Esophagus squamous epithelium (tissue), 4 donors: ENCODE results near the gene BACE2.

Source experiments
- CTCF ChIP-seq, 6 experiments: fragments of 450-650 bp in 4 of 6; fragments of 200-600 bp in 2 of 6; sonication (generic) in 2 of 6; IDR thresholded peaks; one replicate each; pipeline ENCODE4 v1.5.1; 2016 to 2019; ENCODE audit warnings: antibody characterized with exemption in 6 of 6, mild to moderate bottlenecking in 4 of 6, moderate library complexity in 4 of 6
- POLR2A ChIP-seq, 4 donors: fragments of 450-650 bp; IDR thresholded peaks; one replicate each; pipeline ENCODE4 v1.6.1; 2017; ENCODE audit warnings: antibody characterized with exemption in 4 of 4, mild to moderate bottlenecking in 4 of 4, moderate library complexity in 3 of 4

DNA sequence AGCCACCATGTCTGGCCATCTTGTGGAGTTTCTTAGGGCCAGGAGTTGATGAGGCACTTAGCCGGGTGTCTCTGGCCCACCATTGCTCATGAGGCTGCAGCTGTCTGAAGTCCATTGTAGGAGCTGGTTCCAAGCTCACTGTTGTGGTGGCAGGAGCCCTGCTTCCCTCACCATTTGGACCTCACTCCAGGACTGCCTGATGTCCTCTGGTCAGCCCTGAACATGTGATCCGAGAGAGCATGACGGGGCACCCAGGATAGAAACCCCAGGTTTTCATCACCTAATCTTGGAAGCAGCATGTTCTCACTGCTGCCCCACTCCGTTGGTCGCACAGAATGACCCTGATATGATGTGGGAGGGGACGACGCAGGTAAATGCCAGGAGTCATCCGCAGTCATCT, 92.5 kb downstream of the BACE2 start:
- no peak for TF ChIP-seq CTCF (IDR thresholded peaks at IDR 0.05)
- TF ChIP-seq POLR2A (IDR thresholded peaks at IDR 0.05) = no peak
